G401.6 (cell line): ENCODE results near the gene SYT15B.
"Not testable (repeated sequence)": the region's sequence is repeated elsewhere in the genome, so short reads cannot be mapped to it uniquely, and the experiment has no call there.

Experiments used
- FAIRE-seq: peaks from 2 replicates; lab custom pipeline; 2012; peaks lifted over from hg19 to GRCh38; lab: Jason Lieb, UNC

Gene SYT15B

DNA sequence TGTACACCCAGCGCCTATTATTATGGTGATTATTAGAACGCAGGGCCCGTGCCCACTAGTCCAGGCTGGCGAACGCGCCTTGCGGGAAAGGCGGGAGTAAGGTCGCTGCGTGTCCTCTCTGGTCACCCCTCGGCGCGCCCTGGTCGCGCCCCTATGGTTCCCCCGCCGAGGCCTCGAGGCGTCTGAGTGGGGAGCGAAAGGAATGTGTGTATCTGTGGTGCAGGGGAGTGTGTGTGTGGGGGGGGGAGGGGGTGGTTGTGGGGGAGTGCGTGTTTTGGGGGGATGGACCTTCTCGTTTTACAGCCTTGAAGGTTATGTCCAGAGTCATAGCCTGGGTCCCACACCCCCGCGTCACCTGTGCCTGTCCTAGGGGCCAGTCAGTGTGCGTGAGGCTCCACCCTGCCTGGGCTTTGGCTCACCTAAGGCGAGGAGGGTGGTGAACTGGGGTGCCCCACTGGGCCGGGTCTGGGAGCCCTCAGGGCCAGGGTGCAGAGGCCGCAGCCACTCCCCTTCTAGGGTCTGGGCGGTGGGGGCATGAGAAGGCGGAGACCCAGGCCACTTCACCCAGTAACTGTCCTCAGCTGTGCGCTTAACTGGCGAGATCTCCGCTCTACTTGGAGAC lies at the start of gene SYT15B:
SYT15B (minus strand) TSS at position 39 of the 622 bp plus-strand sequence. CDS start 952 bp downstream, outside the sequence.
- FAIRE-seq = not testable (repeated sequence)

DNA sequence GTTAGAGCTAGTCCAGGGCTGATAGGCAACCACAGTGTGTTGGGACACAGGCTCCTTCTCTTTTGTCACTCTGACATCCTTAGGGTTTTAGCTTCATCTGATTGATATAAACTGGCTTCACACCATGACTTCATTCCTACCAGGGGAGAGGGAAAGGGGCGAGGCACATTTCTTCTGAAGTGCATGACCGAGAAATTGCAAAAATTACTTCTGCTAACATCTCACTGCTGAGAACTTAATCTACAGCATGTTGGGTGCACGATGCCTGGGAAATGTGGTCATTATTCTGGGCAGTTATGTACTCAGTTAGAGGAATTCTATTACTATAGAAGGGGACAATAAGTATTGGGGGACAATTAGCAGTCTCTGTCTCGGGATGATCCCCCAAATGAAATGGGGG lies 16.2 kb upstream of the SYT15B start:
- not testable (repeated sequence) for FAIRE-seq

DNA sequence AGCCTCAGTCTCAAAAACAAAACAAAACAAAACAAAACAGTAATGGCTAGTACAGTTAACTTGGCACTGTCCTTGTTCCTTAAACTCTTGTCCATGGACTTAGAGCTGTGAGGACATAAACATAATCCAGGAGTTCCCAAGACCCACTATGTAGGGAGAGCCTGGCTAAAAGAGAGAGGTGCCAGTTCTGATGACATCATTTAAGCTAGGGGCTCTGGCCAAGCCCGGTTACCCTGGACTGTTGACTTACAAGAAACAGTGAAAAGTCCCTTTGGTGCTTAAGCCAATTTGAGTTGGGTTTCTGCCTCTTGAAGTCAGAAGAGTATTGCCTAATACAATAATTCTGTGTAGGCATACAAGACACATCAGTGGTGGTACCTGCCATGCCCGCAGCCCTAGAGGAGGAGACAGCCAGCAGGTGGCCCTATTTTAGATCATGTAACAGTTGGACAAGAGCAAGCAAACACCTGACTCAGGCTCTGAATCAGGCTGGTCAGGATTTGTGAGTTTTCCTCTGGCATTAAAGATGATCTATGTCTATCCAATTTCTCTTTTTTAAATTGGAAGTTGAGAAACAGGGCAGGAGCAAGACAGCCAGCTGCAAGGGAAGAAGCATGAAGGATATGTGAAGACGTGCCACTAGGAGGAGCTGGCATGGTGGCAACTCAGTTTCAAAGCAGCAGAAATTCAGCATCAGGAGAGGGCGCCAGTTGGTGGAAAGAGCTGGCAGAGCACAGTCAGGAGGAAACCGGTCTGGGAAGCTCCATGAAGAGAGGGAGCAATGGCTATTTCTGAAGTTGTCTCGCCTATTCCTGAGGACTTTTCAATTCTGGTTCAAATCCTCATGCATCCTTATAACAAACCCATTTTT lies 12.2 kb upstream of the SYT15B start:
- FAIRE-seq = not testable (repeated sequence)

DNA sequence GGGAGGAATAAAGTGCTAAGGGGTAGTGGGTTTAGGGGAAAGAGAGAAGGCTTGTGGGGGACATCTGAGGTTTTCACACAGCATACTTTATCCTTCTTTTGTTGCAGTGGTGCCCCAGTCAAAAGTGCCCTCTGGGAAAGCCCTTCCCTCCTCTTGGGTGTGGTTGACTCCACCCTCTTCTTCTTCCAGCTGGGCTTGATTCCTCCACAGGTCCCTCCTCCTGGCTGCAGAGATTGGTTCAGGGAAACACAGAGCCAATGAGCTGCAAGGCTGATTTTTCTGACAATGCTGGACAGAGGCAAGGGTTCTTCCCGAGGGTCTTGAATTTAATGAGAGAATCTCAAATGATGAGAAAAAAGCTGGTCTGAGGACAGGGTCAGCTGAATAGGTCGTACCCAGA lies 7.4 kb upstream of the SYT15B start:
- FAIRE-seq = not testable (repeated sequence)

DNA sequence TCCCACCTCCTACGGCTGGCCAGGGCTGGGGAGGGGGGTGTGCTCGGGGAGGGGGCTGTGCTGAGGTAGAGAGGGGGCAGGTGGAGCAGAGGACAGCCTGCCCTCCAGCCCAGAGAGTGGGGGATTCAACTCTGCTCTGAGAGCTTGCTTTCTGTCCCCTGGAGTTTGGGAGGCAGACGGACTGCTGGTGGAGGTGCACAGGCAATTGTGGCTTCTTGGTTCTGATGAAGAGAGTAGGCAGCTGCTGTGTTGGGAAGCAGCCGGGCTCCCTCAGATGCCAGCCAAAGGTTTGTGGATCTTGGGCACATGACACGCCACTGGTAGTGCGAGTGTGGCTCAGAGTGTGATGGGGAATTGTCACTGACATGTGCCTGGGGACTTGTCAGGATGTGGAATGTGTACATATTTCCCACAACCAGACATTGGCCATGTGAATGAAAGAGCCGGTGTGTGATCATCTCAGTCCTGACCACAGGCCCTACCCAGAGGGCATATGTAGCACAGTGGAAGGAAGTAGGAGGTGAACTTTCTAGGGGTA lies 5.3 kb upstream of the SYT15B start:
- FAIRE-seq = not testable (repeated sequence)

DNA sequence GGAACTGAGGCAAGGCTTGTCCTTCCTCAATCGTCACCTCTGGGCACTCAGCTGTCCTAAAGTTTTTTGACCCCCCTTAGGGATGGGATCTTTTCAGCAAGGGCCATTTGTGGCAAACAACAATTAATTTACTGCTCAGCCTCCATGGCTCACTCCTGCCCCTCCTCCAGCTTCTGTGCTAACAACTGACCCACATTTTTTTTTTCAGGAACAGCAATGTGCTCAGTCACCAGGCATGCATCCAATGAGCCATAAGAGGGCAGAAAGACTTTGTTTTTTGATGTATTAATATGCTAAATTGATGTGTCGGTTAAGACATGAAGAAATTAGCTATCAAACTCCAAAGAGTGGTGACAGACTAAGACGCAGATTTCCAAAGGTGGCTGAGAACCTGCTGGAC lies 4.7 kb upstream of the SYT15B start:
- not testable (repeated sequence) for FAIRE-seq

DNA sequence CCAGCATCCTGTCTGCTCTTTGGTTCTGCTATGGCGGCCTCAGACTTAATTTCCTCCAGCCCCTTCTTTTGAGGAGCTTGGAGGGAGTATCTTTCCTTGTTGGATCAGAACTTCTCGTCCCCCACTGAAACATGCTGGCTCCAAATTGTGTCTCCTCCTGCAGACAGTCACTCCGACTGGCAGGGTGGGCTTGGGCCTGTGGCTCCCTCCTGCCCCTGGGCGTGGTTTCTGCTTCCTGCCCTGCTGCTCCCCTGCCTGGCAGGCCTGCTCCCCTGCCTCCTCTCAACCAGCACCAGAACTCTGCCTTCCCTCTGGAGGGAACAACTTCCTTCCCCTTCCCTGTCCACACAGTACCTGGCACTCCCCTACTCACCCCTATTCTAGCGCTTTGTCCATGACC lies 3.8 kb upstream of the SYT15B start:
- not testable (repeated sequence) for FAIRE-seq

DNA sequence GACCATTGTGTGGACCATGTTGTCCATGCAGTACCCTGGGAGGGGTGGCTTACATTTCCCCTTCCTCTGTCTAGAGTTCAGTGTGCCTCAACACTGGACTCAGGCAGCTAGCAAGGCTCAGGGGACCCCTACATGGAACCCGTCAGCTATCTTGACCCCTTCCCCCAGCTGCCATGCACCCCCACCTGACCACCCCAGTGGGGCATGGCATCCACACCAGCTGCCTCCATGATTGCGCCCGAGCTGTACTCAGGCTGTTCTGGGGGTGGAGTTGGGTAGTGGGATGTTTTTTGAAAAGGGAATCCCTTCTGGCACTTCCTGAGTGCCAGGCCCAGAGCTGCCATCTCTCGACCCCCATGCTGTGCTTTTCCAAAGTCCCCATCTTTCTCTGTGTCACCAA lies 1.8 kb upstream of the SYT15B start:
- FAIRE-seq = not testable (repeated sequence)

DNA sequence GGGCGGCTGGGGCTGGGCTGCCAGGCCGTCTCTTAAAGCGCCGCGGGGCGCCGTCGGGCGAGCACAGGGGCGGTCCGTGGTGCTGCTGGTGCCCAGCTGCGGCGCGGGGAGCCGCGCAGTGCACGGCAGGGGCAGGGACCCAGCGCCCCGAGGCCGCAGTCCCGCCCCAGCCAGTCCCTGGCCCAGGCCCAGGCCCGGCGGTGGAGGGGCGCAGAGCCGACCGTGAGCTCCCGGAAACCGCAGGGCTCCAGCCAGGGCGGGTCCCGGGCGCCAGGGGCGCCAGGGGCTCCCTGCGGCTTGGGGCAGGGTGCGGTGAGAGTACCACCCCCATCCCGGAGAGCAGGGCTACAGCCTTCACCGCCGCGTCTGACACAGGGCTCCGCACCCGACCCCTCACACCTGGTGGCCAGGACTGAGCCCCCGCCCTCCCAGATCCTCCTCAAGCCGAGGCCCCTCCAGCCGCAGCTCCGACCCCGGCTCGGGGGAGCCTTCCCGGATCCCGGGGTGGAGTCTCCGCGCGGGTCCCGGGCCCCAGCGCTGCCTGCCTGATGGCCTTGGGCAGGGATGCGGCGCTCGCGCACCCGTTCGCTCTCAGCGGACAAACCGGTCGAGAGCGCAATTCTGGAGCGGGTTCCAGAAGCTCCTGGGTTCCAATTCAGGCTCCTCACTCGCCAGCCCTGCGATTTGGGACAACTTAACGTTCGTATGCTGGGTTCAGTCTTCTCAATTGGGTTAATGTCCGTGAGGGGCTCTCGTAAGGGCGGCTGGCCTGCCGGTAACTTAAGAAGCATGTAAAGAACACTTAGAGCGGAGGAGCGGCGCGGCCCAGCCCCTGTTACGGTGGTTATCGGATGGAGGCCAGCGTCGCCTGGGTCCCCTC lies 478 bp downstream of the SYT15B start:
- FAIRE-seq = not testable (repeated sequence)

DNA sequence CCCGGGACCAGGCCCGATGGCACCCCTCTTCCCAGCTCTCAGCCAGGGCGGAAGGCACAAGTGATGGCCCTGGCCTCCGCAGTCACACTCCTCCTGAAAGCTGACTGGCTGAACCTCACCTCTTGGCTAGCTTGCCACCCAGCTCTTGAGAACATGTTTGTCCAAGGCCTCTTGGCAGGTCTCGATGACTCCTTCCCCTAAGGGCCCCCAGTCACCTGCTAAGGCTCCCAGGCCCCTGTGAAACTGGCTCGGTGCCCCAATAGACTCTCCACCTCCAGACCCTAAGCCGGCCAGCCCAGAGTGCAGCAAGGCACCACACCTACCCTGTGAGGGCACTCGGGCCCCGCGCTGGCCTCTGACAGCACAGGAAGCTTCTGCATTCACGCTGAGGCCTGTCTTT lies 4.5 kb downstream of the SYT15B start:
- FAIRE-seq = not testable (repeated sequence)

DNA sequence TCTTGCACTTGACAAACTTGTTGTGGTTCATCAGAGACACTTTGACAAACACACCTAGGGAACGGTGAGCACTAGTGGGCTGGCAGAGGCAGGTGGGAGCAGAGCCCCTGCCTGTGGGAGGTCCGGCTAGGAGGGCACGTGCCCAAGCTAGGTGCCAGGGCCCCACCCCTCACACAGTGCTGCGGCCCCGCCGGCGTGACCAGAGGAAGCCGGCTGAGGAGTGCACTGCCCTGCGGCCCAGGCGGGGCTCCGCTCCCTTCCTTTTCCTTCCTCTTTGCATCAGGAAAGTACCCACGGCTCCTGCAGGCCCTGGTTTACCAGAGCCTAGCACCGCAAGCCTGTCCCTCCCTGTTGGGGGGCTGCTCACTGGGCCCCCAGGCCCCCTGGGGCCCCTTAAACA lies 7.2 kb downstream of the SYT15B start:
- FAIRE-seq = not testable (repeated sequence)

DNA sequence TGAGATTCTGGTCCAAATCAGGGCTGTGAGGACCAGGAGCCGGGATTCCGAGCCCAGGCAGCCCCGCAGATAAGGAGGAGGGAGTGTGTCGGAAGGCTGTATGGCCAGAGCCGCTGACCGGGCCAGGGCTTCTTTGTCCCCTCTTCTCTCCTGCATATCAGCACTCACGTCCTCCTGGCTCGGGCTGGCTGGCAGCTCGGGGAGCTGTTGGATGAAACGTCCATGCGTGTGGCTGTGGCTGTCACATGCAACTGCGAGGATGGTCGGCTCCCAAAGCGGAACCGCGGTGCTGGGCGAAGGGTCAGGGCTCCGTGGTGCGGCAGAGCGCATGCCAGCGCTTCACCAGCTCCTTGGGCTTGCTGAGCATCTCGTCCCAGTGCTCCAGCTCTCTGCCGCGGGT lies 9.5 kb downstream of the SYT15B start:
- not testable (repeated sequence) for FAIRE-seq

DNA sequence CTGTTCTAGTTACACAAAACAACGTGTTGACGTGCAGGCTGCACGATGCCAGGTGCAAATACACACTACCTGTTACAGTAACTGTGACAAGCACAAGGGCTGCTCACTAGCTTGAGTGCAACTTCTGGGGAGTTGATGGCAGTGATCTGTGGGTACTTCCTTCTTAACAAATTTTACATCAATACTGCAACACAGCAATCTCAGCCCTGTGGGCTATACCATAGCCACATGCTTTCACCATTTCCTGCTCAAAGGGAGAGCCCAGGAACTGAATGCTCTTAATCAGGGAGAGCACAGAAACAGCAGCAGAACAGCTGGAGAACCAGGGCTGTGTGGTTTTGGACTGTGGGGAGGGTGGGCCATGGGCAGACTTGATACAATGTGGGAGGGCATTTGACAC lies 10.2 kb downstream of the SYT15B start:
- FAIRE-seq = not testable (repeated sequence)

DNA sequence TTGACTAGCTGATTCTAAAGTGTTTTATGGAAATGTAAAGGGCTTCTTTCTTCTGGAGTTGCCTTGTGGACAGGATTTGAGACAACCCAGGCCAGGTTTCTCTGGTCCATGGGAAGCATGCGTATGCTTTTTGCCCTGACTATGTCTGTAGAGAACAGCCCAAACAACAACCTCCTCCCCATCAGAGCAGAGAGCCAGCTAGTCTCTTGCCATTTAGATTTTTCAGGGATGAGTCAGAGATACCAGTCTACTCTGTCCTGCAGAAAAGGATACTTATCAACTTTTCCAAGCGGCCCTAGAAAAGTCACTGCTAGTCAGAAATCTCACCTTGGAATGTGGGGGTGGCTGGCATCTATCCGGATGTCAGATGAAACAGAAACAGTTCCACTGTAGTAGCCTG lies 11.6 kb downstream of the SYT15B start:
- not testable (repeated sequence) for FAIRE-seq

DNA sequence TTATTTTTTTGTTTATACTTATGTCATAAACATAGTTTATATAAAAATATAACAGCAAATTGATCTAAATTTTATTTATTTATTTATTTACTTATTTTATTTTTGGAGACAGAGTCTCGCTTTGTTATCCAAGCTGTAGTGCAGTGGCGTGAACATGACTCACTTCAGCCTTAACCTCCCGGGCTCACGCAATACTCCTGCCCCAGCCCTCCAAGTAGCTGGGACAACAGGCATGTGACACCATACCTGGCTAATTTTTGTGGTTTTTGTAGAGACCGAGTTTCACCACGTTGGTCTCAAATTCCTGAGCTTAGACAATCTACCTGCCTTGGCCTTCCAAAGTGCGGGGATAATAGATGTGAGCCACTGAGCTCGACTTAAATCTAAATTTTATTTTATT lies 13.0 kb downstream of the SYT15B start:
- FAIRE-seq = not testable (repeated sequence)

DNA sequence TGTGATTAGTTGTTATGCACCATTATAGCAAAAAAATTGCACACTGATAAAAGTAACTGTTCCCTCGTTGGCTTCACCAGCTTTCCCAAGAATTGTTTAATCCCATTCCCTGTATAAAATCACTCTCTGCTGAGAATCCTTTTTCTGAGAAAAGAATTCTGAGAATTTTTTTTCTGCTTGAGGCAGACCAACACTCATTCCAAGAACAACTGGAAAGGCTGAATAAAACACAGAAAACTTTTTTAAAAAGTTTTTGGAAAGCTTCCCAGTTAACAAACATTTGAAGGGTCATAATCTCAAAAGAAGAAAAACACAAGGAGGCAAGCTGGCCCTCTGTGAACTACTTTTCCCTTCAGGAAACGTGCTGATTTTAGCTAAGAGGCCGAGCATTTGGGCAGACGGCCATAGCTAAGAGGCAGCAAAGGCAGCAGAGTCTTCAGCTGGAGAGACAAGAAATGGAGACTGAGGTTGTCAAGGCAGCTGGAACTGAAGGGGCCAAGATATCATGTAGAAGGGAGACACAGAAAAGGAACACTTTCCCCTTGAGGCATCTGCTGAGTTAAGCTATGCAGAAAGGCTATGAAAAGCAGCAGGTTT lies 16.5 kb downstream of the SYT15B start:
- FAIRE-seq = not testable (repeated sequence)

DNA sequence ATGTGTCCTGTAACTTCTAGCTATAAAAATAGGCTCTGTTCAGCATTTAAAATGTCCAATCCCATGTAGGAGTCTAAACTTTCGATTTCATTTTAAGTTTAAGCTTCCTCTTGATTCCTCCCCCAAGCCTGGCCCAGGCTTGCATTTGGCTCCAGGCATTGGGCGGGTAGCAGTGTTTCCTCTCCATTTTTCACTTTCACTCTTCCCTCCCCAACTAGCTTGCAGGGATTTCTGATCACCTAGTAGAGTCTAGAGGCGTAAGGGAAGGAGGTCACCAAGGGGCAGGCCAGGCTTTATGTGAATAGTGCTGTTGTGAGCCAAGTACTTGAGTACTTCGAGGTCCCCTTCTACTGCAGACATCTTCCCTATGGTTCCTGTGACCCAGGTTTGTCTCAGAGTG lies 18.5 kb downstream of the SYT15B start:
- not testable (repeated sequence) for FAIRE-seq

DNA sequence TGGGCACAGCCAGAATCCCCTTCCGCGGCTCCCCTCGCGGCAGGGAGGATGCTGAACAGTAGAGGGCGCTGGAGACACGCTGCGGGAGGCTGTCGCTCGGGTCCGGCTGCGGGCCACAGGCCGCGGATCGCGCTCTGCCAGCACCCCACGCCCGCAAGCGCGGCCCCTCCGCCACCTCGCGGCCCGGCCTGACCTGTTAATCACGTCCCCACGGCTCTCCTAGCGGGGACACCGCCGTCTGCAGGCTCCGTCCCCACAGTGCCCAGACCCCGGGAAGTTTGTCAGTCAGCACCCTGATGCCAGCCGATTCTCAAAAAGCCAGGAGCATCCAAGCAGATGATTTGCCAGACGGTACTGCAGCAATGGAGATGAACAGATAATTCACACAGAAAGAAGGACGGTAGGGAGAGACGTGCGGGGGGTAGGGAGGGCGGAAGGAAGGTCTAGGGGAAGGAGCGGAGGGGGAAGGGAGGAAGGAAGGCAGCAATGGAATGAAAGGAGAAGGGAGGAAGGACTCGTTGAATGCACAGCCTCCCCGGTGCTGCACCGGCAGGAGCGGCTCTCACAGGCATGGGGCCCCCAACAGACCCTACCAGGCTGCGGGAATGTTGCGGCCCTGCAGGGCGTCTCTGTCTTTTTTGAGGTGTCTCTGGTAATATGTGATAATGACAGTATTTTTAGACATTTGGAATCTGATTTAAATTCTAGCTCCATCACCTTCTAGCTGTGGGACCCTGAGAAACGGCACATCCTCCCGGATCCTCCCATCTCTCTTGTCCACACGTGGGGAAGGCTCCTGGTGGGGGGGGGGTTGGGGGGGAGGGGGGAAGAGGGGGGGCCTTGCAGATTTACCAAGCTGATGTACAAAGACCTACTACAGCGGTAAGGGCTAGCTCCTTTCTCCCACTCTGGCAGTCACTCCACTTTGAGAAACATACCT lies 19.5 kb downstream of the SYT15B start:
- not testable (repeated sequence) for FAIRE-seq

DNA sequence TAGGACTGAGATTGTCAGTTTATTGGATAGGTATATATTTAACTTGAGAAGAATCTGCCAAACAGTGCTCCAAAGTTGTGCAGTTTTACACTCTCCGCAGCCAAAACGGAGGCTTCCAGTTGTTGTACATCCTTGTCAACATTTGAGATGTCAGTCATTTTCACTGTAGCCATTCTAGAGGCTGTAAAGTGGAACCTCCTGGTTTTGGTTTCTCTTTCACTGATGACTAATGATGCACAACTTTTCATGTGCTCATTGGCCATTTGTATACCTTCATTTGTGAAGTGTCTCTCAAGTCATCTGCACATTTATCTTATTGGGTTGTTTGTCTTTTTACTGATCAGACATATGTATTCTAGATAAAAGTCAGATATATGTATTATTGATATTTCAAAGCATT lies 22.5 kb downstream of the SYT15B start:
- FAIRE-seq = not testable (repeated sequence)

DNA sequence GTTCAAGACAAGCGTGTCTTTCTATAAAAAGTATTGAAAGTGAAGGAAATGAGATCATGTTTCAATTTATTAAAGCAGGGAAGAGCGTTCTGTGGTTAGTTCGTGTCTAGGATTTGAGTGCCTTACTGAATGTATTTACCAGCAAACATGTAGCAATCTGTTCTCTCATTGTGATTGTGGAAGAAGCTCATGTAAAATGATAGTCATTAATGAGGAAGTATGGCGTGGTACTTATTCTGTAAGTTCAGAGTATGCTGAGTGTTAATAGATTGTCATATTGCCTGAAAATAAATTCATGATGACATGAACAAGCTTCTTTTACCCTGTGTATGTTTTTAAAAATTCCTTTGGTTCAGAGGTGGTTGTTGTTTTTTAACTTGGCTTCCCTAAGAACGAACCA lies 32.5 kb downstream of the SYT15B start:
- not testable (repeated sequence) for FAIRE-seq

DNA sequence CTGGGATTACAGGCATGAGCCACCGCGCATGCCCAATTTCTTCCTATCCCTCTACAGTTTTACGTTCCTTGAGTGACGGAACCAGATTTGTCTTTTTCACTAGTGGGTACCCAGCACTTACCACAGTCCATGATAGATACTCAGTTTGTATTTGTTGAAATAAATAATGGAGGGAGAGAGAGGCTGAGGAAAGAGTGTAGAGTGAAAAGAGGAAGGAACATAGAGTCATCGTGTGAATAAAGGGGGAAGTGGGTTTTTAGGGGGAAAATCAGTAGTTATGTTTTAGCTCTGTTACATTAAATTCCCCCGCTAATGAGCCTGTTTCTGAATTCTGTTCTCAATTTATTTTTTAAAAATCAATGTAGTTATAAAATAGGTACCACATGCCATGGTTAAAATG lies 37.7 kb downstream of the SYT15B start:
- not testable (repeated sequence) for FAIRE-seq
